ENCODE measurements around the gene TWSG1. TPM values are rescaled to one million over a fixed set of nuclear protein-coding genes. Genes with fewer than 3 reads are reported as not detected.
A peak's percentile ranks its signal among the peaks of the same experiment; 100 is the strongest.

Gene TWSG1
- total and polyA plus RNA-seq, 12 donors = 10.1 to 33.5 (median 23.3) TPM

- WGBS, 4 donors = 60 to 69% (median 65%) methylated on average over 1 of the region's 1 CpG
- DNase-seq = no peak
- no peak overlapping the region for H3K27ac ChIP-seq
Measured at GRCh38 chr18:9413576-9413975, 79.0 kb downstream of the TWSG1 start.

GRCh38 chr18:9416563-9417072 is 82.0 kb downstream of the TWSG1 start:
- no peaks in the 10 kb centered on the region for H3K4me1 ChIP-seq (replicated peaks in 1 of 2)
- H3K36me3 ChIP-seq (replicated peaks in 1 of 2) = no peaks in the 10 kb centered on the region
- H3K9me3 ChIP-seq (replicated peaks in 1 of 3) = no peaks in the 10 kb centered on the region
- intact Hi-C loops (cut with DNase I) = no loop called here
- H3K27me3 ChIP-seq = no peaks in the 10 kb centered on the region
- TF ChIP-seq, protein P1, sequence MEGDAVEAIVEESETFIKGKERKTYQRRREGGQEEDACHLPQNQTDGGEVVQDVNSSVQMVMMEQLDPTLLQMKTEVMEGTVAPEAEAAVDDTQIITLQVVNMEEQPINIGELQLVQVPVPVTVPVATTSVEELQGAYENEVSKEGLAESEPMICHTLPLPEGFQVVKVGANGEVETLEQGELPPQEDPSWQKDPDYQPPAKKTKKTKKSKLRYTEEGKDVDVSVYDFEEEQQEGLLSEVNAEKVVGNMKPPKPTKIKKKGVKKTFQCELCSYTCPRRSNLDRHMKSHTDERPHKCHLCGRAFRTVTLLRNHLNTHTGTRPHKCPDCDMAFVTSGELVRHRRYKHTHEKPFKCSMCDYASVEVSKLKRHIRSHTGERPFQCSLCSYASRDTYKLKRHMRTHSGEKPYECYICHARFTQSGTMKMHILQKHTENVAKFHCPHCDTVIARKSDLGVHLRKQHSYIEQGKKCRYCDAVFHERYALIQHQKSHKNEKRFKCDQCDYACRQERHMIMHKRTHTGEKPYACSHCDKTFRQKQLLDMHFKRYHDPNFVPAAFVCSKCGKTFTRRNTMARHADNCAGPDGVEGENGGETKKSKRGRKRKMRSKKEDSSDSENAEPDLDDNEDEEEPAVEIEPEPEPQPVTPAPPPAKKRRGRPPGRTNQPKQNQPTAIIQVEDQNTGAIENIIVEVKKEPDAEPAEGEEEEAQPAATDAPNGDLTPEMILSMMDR (IDR thresholded peaks at IDR 0.05) = no peak
- no peak for TF ChIP-seq POLR2A (IDR thresholded peaks at IDR 0.05)
- no peak for DNase-seq
- peak overlapping the region in 1 of 5 donors; percentile 10 for H3K27ac ChIP-seq
- peak overlapping the region in 1 of 4 donors; percentile 26 for H3K4me3 ChIP-seq
- WGBS, 4 donors = 63 to 74% (median 64%) methylated on average over 6 of the region's 6 CpGs

More at GRCh38 chr18:9413576-9413975, 79.0 kb downstream of the TWSG1 start:
- no peak for TF ChIP-seq POLR2A (IDR thresholded peaks at IDR 0.05)
- TF ChIP-seq, protein P1 (IDR thresholded peaks at IDR 0.05) = no peak
- Histone ChIP-seq H3K4me3 (no peak overlapping the region), H3K27me3 (no peaks in the 10 kb centered on the region), H3K9me3 (replicated peaks in 1 of 3) (no peaks in the 10 kb centered on the region), H3K36me3 (replicated peaks in 1 of 2) (no peaks in the 10 kb centered on the region), H3K4me1 (replicated peaks in 1 of 2) (no peaks in the 10 kb centered on the region)
- intact Hi-C loops (cut with DNase I) = no loop called here

DNA sequence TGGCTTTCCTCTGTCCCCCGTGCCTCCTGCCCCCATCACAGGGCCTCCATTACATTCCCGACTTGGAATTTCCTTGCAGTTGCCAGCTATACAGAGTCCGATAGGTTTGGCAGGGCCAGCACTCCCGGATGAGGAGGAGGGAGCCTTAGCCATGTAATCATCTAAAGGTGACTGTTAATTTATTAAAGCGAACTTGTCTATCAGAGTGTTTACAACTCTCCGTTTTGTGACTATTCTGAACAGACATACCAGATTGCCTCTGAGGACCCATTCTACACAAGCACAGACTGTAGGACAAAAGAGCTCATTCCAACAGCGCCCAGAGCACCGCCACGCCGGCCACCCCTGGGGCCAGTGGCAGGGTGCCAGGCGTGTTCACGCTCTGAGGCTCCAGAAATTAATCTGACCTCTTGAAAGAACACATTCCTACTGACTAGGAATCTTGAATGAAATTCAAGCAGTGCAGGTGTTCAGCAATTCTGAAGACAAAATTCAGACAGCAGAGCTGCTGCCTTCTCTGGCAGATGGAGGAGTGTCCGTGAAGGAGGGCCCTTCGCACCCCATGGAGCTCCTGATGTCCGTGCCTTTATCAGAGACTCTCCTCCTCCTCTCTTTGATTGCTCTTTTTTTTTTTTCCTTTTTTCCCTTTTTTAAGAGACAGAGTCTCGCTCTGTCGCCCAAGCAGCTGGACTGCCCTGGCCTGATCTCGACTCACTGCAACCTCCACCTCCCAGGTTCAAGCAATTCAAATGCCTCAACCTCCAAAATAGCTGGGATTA is 82.7 kb downstream of the TWSG1 start:
- TF ChIP-seq POLR2A (IDR thresholded peaks at IDR 0.05) = no peak
- TF ChIP-seq, protein P1 (IDR thresholded peaks at IDR 0.05) = no peak
- no peak for DNase-seq
- H3K4me3 ChIP-seq = peak overlapping the region in 1 of 4 donors; percentile 26
- H3K27me3 ChIP-seq = no peaks in the 10 kb centered on the region
- no peaks in the 10 kb centered on the region for H3K9me3 ChIP-seq (replicated peaks in 1 of 3)
- intact Hi-C loops (cut with DNase I) = no loop called here
- H3K27ac ChIP-seq = peak overlapping the region in 1 of 5 donors; percentile 10
- 63 to 80% (median 68%) methylated on average over 18 of the region's 18 CpGs for WGBS, 4 donors
- H3K4me1 ChIP-seq (replicated peaks in 1 of 2) = no peaks in the 10 kb centered on the region
- H3K36me3 ChIP-seq (replicated peaks in 1 of 2) = no peaks in the 10 kb centered on the region

DNA sequence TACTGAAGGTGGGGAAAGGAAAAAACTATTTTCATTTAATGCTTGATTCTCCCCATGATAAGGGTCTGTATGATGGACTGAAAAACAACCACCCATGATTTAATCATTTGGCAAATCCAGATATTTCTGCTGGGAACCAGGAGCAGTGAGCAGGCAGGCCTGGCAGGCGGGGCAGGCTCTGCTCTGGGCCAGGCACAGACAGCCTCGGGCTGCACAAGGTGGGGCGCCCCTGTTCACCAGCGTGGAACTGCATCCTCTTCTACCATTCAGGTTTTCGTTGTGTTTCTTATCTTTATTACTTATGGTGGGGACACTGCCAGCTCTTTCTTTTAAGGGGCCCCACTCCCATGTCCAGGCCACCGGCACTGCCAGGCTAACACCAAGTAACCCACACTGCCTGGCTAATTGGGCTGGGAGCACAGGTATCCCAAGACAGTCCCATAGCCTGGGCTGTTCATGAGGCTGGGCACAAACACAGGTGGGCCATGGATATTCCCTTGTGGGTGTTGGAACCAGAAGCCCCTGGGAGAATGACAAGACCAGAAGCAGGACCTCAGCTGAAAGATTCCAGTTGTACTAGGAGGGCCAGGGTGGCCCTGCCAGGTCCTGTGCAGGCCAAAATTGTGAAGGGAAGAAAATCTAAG is 83.6 kb downstream of the TWSG1 start:
- WGBS, 4 donors = 91 to 100% (median 93%) methylated on average over 6 of the region's 6 CpGs
- no peaks in the 10 kb centered on the region for H3K27me3 ChIP-seq
- intact Hi-C loops (cut with DNase I) = no loop called here
- H3K9me3 ChIP-seq (replicated peaks in 1 of 3) = no peaks in the 10 kb centered on the region
- H3K36me3 ChIP-seq (replicated peaks in 1 of 2) = no peaks in the 10 kb centered on the region
- no peaks in the 10 kb centered on the region for H3K4me1 ChIP-seq (replicated peaks in 1 of 2)
- TF ChIP-seq, protein P1 (IDR thresholded peaks at IDR 0.05) = no peak
- TF ChIP-seq POLR2A (IDR thresholded peaks at IDR 0.05) = no peak
- H3K4me3 ChIP-seq = no peak overlapping the region
- no peak for DNase-seq
- H3K27ac ChIP-seq = no peak overlapping the region

Measured in adrenal gland (tissue), 12 donors.